ENCODE measurements around the gene CDK5R1.

DNA sequence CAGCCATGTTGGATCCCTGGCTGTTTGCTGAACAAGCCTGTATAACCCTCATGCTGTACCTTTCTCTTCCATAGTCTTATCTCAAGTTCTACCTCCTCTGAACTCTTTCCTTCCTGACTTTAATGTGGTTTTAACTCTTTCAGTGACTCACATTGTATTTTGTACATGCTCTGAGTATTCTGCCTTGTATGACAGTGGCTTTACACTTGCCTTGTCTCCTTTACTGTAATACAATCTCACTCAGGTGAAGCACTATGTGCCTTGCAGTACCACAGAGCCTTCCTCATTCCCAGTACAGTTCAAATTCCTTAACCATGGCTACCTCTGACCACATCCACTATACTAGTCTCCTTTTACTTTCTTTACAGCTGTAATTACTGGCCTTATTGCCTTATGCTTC is 28.4 kb upstream of the CDK5R1 start:
- TF ChIP-seq, protein P1, sequence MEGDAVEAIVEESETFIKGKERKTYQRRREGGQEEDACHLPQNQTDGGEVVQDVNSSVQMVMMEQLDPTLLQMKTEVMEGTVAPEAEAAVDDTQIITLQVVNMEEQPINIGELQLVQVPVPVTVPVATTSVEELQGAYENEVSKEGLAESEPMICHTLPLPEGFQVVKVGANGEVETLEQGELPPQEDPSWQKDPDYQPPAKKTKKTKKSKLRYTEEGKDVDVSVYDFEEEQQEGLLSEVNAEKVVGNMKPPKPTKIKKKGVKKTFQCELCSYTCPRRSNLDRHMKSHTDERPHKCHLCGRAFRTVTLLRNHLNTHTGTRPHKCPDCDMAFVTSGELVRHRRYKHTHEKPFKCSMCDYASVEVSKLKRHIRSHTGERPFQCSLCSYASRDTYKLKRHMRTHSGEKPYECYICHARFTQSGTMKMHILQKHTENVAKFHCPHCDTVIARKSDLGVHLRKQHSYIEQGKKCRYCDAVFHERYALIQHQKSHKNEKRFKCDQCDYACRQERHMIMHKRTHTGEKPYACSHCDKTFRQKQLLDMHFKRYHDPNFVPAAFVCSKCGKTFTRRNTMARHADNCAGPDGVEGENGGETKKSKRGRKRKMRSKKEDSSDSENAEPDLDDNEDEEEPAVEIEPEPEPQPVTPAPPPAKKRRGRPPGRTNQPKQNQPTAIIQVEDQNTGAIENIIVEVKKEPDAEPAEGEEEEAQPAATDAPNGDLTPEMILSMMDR (conservative IDR thresholded peaks at IDR 0.05; ENCODE audit: low read length): no peak
- TF ChIP-seq EZH2phosphoT487 (IDR thresholded peaks at IDR 0.05; ENCODE audit: borderline replicate concordance): no peak
